Kidney (tissue), 14 donors: ENCODE results near the gene CAPRIN2. TPM values are rescaled to one million over a fixed set of nuclear protein-coding genes. Genes with fewer than 3 reads are reported as not detected.
A peak's percentile ranks its signal among the peaks of the same experiment; 100 is the strongest.

Source experiments
- DNase-seq, 5 donors: peaks; one replicate each; pipeline ENCODE4 v3.0.0-alpha.2; 2013 to 2020
- FAIRE-seq: peaks from 2 replicates; lab custom pipeline; 2012; peaks lifted over from hg19 to GRCh38; lab: Jason Lieb, UNC
- H3K27ac ChIP-seq, 2 donors: one replicate each; pipeline ENCODE4 v1.7.0; 2013; ENCODE audit warnings: low read depth in 2 of 2, low read length in 2 of 2, inconsistent platforms in 1 of 2
- H3K27me3 ChIP-seq: one replicate; pipeline ENCODE4 v1.7.1; 2013; ENCODE audit warnings: low read length, inconsistent platforms; ENCODE audit not compliant: control insufficient read depth, insufficient read depth
- H3K36me3 ChIP-seq, 3 donors: one replicate each; pipeline versions ENCODE4 v1.7.0 to v1.7.1; 2013; ENCODE audit warnings: low read length in 3 of 3, control low read depth in 1 of 3, inconsistent platforms in 1 of 3; ENCODE audit not compliant: insufficient read depth in 3 of 3, control insufficient read depth in 2 of 3
- H3K4me1 ChIP-seq, 3 donors: one replicate each; pipeline versions ENCODE4 v1.7.0 to v1.7.1; 2013; ENCODE audit warnings: low read length in 3 of 3, inconsistent platforms in 1 of 3, low read depth in 1 of 3; ENCODE audit not compliant: control insufficient read depth in 2 of 3, insufficient read depth in 2 of 3
- H3K4me3 ChIP-seq, 3 donors: one replicate each; pipeline versions ENCODE4 v1.7.0 to v1.8.1; 2013; ENCODE audit warnings: low read length in 3 of 3, control low read depth in 1 of 3, inconsistent platforms in 1 of 3
- H3K9ac ChIP-seq, 3 donors: one replicate each; pipeline versions ENCODE4 v1.7.0 to v1.7.1; 2013; ENCODE audit warnings: low read length in 3 of 3, control low read depth in 1 of 3, inconsistent platforms in 1 of 3
- H3K9me3 ChIP-seq, 3 donors: one replicate each; pipeline versions ENCODE4 v1.7.0 to v1.7.1; 2013; ENCODE audit warnings: low read length in 3 of 3, control low read depth in 1 of 3, inconsistent platforms in 1 of 3; ENCODE audit not compliant: control insufficient read depth in 2 of 3, insufficient read depth in 1 of 3
- CTCF ChIP-seq: IDR thresholded peaks from 3 replicates; pipeline ENCODE4 v1.5.1; 2012; ENCODE audit warnings: mild to moderate bottlenecking, moderate library complexity, borderline replicate concordance; ENCODE audit not compliant: insufficient read depth; ENCODE audit errors: extremely low read depth
- intact Hi-C: fragments of 100-400 bp; cut with DNase I; formaldehyde crosslinking; loops from one replicate; pipeline ENCODE4 v1.11.1; 2022
- polyA plus RNA-seq: library from polyadenylated mRNA; stranded (reverse); fragments of 350-450 nt; fragmentation: Illumina TruSeq; extraction: RNeasy Lipid Tissue Mini Kit (QIAGEN cat#74804); gene quantifications from one replicate; pipeline ENCODE4 v1.2.3, GENCODE V29; 2014; ENCODE audit warnings: low read depth, low replicate concordance; ENCODE audit not compliant: insufficient read depth
- total RNA-seq: library from RNA; stranded (reverse); fragmentation: NEBNext Ultra II Directional; extraction: Animal tissue kit (Norgen Biotek cat#: 25700); gene quantifications from one replicate; pipeline ENCODE4 v1.2.1, GENCODE V29; 2021
- donor health status: control.
- donor health status: control.
- donor health status: control.
- donor health status: control.
- donor health status: control.
- donor health status: DM: yes; HTN: yes; CAD: no.
- donor health status: Normal renal cell carcinoma (clear cell type).

Gene CAPRIN2
- total and polyA plus RNA-seq, 2 donors from 2014 or later = 15.6 to 21.5 TPM

- Histone ChIP-seq H3K4me3 (peak overlapping the region; percentile 16 to 68 (median 56)), H3K27ac (no peak overlapping the region), H3K9me3 (no peaks in the 10 kb centered on the region), H3K36me3 (no peaks in the 10 kb centered on the region), H3K4me1 (peaks cover 0 to 9% (median 0%) of the 10 kb centered on the region in 3 donors), H3K27me3 (no peaks in the 10 kb centered on the region), H3K9ac (no peak overlapping the region)
- DNase-seq (peak in 4 of 5 donors; percentile 72 to 88 (median 85)), FAIRE-seq (no peak)
- intact Hi-C loops = no loop called here
- no peak for TF ChIP-seq CTCF
These were observed 41.6 kb upstream of the CAPRIN2 start for GRCh38 chr12:30796313-30796780.

GRCh38 chr12:30795410-30796312 is 40.9 kb upstream of the CAPRIN2 start:
- Histone ChIP-seq H3K4me3 (peak overlapping the region; percentile 56 to 68 (median 56)), H3K9ac (peak overlapping the region in 2 of 3 donors; percentile 21 to 26), H3K27ac (peak overlapping the region in 1 of 2 donors; percentile 7), H3K36me3 (no peaks in the 10 kb centered on the region), H3K9me3 (no peaks in the 10 kb centered on the region), H3K27me3 (no peaks in the 10 kb centered on the region), H3K4me1 (peaks cover 0 to 9% (median 0%) of the 10 kb centered on the region in 3 donors)
- DNase-seq (peak; percentile 66 to 90 (median 83)), FAIRE-seq (no peak)
- intact Hi-C loops = no loop called here
- no peak for TF ChIP-seq CTCF

- no peak for DNase-seq
- TF ChIP-seq CTCF = no peak
- peak overlapping the region in 1 of 3 donors; percentile 68 for H3K4me3 ChIP-seq
- peaks cover 0 to 9% (median 0%) of the 10 kb centered on the region in 3 donors for H3K4me1 ChIP-seq
- no peak for FAIRE-seq
- no peak overlapping the region for H3K9ac ChIP-seq
- H3K27ac ChIP-seq = no peak overlapping the region
- H3K9me3 ChIP-seq = no peaks in the 10 kb centered on the region
- no peaks in the 10 kb centered on the region for H3K36me3 ChIP-seq
- H3K27me3 ChIP-seq = no peaks in the 10 kb centered on the region
- intact Hi-C loops = no loop called here
These were observed 40.0 kb upstream of the CAPRIN2 start for GRCh38 chr12:30794591-30795409.
